ENCODE results near the gene LKAAEAR1.

Gene LKAAEAR1

DNA sequence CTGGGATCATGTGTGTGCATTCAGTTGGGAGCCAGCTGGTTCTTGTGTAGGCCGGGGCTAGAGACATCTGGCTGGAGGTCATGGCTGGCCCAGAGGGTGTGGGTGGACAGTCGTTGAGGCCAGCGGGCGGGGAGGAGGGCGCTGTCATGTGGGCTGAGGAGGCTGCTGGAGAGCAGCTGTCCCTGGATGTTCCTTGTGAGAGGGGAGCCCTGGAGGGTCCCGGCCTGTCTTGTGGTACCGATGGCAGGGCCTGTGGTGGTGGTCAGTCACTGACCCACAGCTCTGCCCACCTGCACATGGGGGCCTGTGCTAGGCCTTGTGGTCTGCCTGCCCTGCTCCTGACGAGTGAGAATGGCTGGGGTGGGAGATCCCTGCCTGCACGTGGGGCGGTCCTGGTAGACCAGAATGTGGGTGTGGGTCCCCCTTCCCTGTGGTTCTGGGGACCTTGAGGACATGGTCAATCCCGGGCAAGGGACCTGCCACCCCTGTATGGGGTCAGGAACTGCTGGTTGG lies 50.2 kb downstream of the LKAAEAR1 start:
- DNase-seq, result no peak

All from stimulated activated CD4-positive, alpha-beta T cell treated with anti-CD3 and anti-CD28 coated beads, Interleukin-1b, Interleukin-23, amount 100 ng/mL, for 48 hours (primary cell).